ENCODE results near the gene GUCD1. TPM values are rescaled to one million over a fixed set of nuclear protein-coding genes. Genes with fewer than 3 reads are reported as not detected.

Gene GUCD1
- total RNA-seq, 2 donors from 2014 or later = 44.4 to 58.7 TPM

GRCh38 chr22:24515027-24515338 is 40.0 kb downstream of the GUCD1 start:
- intact Hi-C loops (cut with DNase I) = no loop called here
- TF ChIP-seq CTCF (IDR thresholded peaks at IDR 0.05) (no peak), POLR2A (IDR thresholded peaks at IDR 0.05) (no peak)
- no peak for ATAC-seq
- no peak overlapping the region for H3K4me3 ChIP-seq
- H3K27ac ChIP-seq = no peak overlapping the region
- H3K27me3 ChIP-seq = no peaks in the 10 kb centered on the region
- H3K36me3 ChIP-seq (replicated peaks in 1 of 2; ENCODE audit: insufficient read depth in 1 of 2, low read depth in 2 of 2) = no peaks in the 10 kb centered on the region
- H3K9me3 ChIP-seq = no peaks in the 10 kb centered on the region
- H3K4me1 ChIP-seq = peaks cover 36% of the 10 kb centered on the region
- WGBS, 2 donors = 90 to 96% methylated on average over 8 of the region's 8 CpGs
- no peak for DNase-seq

- DNase-seq (peak in 3 of 4 donors; percentile 60 to 72 (median 66)), ATAC-seq (peak; percentile 66)
- Histone ChIP-seq H3K9me3 (no peaks in the 10 kb centered on the region), H3K36me3 (replicated peaks in 1 of 2; ENCODE audit: insufficient read depth in 1 of 2, low read depth in 2 of 2) (no peaks in the 10 kb centered on the region), H3K4me3 (no peak overlapping the region), H3K4me1 (peaks cover 36% of the 10 kb centered on the region), H3K27me3 (no peaks in the 10 kb centered on the region), H3K27ac (no peak overlapping the region)
- TF ChIP-seq POLR2A (IDR thresholded peaks at IDR 0.05) (no peak), CTCF (IDR thresholded peaks at IDR 0.05) (no peak)
- 22 to 33% methylated on average over 10 to 14 of the region's 14 CpGs for WGBS, 2 donors
- intact Hi-C loops (cut with DNase I) = no loop called here
Measured at GRCh38 chr22:24514241-24515026, 40.5 kb downstream of the GUCD1 start.

- no peak for DNase-seq
- H3K4me1 ChIP-seq = peaks cover 36% of the 10 kb centered on the region
Measured at GRCh38 chr22:24513378-24514240, 41.3 kb downstream of the GUCD1 start.

GRCh38 chr22:24512043-24512442 is 42.9 kb downstream of the GUCD1 start:
- intact Hi-C loops (cut with DNase I) = no loop called here

More at GRCh38 chr22:24513378-24514240, 41.3 kb downstream of the GUCD1 start:
- Histone ChIP-seq H3K4me3 (no peak overlapping the region), H3K36me3 (replicated peaks in 1 of 2; ENCODE audit: insufficient read depth in 1 of 2, low read depth in 2 of 2) (no peaks in the 10 kb centered on the region), H3K9me3 (no peaks in the 10 kb centered on the region), H3K27me3 (no peaks in the 10 kb centered on the region), H3K27ac (no peak overlapping the region)
- 82% methylated on average over 9 of the region's 9 CpGs for WGBS, 2 donors
- intact Hi-C loops (cut with DNase I) = no loop called here
- TF ChIP-seq CTCF (IDR thresholded peaks at IDR 0.05) = no peak
- TF ChIP-seq POLR2A (IDR thresholded peaks at IDR 0.05) = no peak
- no peak for ATAC-seq

More at GRCh38 chr22:24512043-24512442, 42.9 kb downstream of the GUCD1 start:
- TF ChIP-seq POLR2A (IDR thresholded peaks at IDR 0.05) = no peak
- no peak for TF ChIP-seq CTCF (IDR thresholded peaks at IDR 0.05)
- peaks cover 36% of the 10 kb centered on the region for H3K4me1 ChIP-seq
- ATAC-seq = no peak
- no peak for DNase-seq
- no peaks in the 10 kb centered on the region for H3K9me3 ChIP-seq
- no peak overlapping the region for H3K27ac ChIP-seq
- no peaks in the 10 kb centered on the region for H3K36me3 ChIP-seq (replicated peaks in 1 of 2; ENCODE audit: insufficient read depth in 1 of 2, low read depth in 2 of 2)
- H3K27me3 ChIP-seq = no peaks in the 10 kb centered on the region
- H3K4me3 ChIP-seq = no peak overlapping the region
- 38 to 45% methylated on average over 3 of the region's 3 CpGs for WGBS, 2 donors
